Smooth muscle cell (in vitro differentiated cells): ENCODE data around the gene FERMT1. TPM values are rescaled to one million over a fixed set of nuclear protein-coding genes. Genes with fewer than 3 reads are reported as not detected.

Experiments used
- DNase-seq: peaks from one replicate; lab custom pipeline; 2025; ENCODE audit not compliant: unreplicated experiment; lab: John Stamatoyannopoulos, UW
- H2AFZ ChIP-seq: fragments of 200-600 bp; sonication (generic); 2 replicates; pipeline ENCODE4 v1.6.0; 2016; ENCODE audit warnings: antibody characterized with exemption, low read depth, mild to moderate bottlenecking
- H3F3A ChIP-seq: fragments of 200-600 bp; sonication (generic); 2 replicates; pipeline ENCODE4 v1.6.0; 2017; ENCODE audit warnings: antibody characterized with exemption, low read depth
- H3K27ac ChIP-seq: fragments of 200-600 bp; sonication (generic); 2 replicates; pipeline ENCODE4 v1.5.1; 2016; ENCODE audit warnings: low read depth, mild to moderate bottlenecking
- H3K27me3 ChIP-seq: fragments of 200-600 bp; sonication (generic); 2 replicates; pipeline ENCODE4 v1.6.1; 2016; ENCODE audit warnings: low read depth, mild to moderate bottlenecking
- H3K36me3 ChIP-seq: fragments of 200-600 bp; sonication (generic); 2 replicates; pipeline ENCODE4 v1.5.1; 2016; ENCODE audit warnings: low read depth
- H3K4me1 ChIP-seq: fragments of 200-600 bp; sonication (generic); 2 replicates; pipeline ENCODE4 v1.5.1; 2016; ENCODE audit warnings: low read depth
- H3K4me2 ChIP-seq: fragments of 200-600 bp; sonication (generic); 2 replicates; pipeline ENCODE4 v1.6.0; 2016; ENCODE audit warnings: mild to moderate bottlenecking
- H3K4me3 ChIP-seq: fragments of 200-600 bp; sonication (generic); 2 replicates; pipeline ENCODE4 v1.5.1; 2016; ENCODE audit warnings: mild to moderate bottlenecking
- H3K79me2 ChIP-seq: fragments of 200-600 bp; sonication (generic); 2 replicates; pipeline ENCODE4 v1.6.0; 2016; ENCODE audit warnings: low read depth, mild to moderate bottlenecking
- H3K9ac ChIP-seq: fragments of 200-600 bp; sonication (generic); 2 replicates; pipeline ENCODE4 v1.6.0; 2016; ENCODE audit warnings: low read depth
- H3K9me3 ChIP-seq: fragments of 200-600 bp; sonication (generic); replicated peaks from 2 replicates; pipeline ENCODE4 v1.5.1; 2016; ENCODE audit warnings: low read depth
- H4K20me1 ChIP-seq: fragments of 200-600 bp; sonication (generic); 2 replicates; pipeline ENCODE4 v1.6.0; 2016; ENCODE audit warnings: low read depth
- WGBS: methylation state at CpG from one replicate; pipeline ENCODE4 v1.1.7; 2016; ENCODE audit warnings: low lambda C conversion rate; 5-methylcytosine and 5-hydroxymethylcytosine counted together
- polyA plus RNA-seq: library from polyadenylated mRNA; unstranded; fragments of >200 nt; fragmentation: Nextera tagmentation; extraction: Ambion mirVana; gene quantifications from 2 replicates; pipeline ENCODE4 v1.2.1, GENCODE V29; 2016
- total RNA-seq: library from RNA; depleted of rRNA; stranded (reverse); fragments of >200 nt; gene quantifications from 2 replicates; pipeline ENCODE4 v1.2.3, GENCODE V29; 2014
- TF ChIP-seq, protein P1 (sequence below): fragments of 200-600 bp; sonication (generic); IDR thresholded peaks from 2 replicates; pipeline ENCODE4 v1.5.1; 2017; ENCODE audit warnings: borderline replicate concordance, mild to moderate bottlenecking, antibody characterized with exemption; ENCODE audit not compliant: insufficient read depth, poor library complexity, severe bottlenecking

FERMT1 gene
- total and polyA plus RNA-seq, 2 experiments from 2014 or later, result 0.79 to 13.8 TPM

DNA sequence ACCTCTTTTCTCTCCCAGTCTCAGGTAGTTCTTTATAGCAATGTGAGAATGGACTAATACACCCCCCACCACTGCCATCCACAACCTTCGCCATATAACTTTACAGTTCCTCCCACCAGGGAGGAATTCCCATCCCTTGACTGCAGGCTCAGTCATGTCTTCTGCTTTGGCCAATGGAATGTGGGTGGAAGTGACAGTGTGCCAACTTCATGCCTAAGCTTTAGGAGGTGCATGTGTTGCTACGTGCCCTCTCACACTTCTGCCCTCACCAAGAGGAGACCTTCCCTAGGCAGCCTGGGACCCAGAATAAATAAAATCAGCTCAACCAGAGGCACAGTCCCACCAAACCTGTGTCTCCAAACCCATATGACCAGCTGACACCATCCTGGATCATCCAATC, 36.0 kb downstream of the FERMT1 start:
- H3K4me1 ChIP-seq, result no peaks in the 10 kb centered on the region
- TF ChIP-seq, protein P1, sequence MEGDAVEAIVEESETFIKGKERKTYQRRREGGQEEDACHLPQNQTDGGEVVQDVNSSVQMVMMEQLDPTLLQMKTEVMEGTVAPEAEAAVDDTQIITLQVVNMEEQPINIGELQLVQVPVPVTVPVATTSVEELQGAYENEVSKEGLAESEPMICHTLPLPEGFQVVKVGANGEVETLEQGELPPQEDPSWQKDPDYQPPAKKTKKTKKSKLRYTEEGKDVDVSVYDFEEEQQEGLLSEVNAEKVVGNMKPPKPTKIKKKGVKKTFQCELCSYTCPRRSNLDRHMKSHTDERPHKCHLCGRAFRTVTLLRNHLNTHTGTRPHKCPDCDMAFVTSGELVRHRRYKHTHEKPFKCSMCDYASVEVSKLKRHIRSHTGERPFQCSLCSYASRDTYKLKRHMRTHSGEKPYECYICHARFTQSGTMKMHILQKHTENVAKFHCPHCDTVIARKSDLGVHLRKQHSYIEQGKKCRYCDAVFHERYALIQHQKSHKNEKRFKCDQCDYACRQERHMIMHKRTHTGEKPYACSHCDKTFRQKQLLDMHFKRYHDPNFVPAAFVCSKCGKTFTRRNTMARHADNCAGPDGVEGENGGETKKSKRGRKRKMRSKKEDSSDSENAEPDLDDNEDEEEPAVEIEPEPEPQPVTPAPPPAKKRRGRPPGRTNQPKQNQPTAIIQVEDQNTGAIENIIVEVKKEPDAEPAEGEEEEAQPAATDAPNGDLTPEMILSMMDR, result no peak
- H4K20me1 ChIP-seq, result no peaks in the 10 kb centered on the region
- no peaks in the 10 kb centered on the region for H3K36me3 ChIP-seq
- no peak overlapping the region for H3K4me3 ChIP-seq
- no peaks in the 10 kb centered on the region for H3F3A ChIP-seq
- no peak for DNase-seq
- no peaks in the 10 kb centered on the region for H3K79me2 ChIP-seq
- H3K9ac ChIP-seq, result no peak overlapping the region
- H3K4me2 ChIP-seq, result no peak overlapping the region
- no peaks in the 10 kb centered on the region for H3K9me3 ChIP-seq
- WGBS, result 75% methylated on average over 2 of the region's 2 CpGs
- H3K27ac ChIP-seq, result no peak overlapping the region
- no peaks in the 10 kb centered on the region for H3K27me3 ChIP-seq
- no peak overlapping the region for H2AFZ ChIP-seq

DNA sequence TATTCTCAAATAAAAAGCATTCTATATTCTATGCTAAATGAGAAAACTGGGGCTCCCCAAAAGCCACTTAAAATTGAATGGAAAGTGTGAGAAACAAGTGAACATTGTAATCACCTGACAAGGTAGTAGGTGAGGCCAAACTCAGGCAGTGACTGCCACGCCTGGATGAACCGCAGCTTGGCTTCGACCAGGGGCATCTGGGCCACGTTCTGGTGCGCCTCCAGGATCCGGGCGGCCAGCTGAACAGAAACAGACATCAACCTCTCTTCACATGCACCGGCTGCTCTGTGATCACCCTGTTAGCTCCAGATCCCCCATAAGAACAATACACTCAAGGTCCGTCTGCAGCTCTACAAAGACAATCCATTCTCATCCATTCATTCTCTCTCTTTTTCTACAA, 38.9 kb downstream of the FERMT1 start:
- Histone ChIP-seq H3K27ac (no peak overlapping the region), H3K27me3 (no peaks in the 10 kb centered on the region), H3K79me2 (no peaks in the 10 kb centered on the region), H3K9ac (no peak overlapping the region), H4K20me1 (no peaks in the 10 kb centered on the region), H3K4me3 (no peak overlapping the region), H3F3A (no peaks in the 10 kb centered on the region), H3K9me3 (no peaks in the 10 kb centered on the region), H3K4me2 (no peak overlapping the region), H3K36me3 (no peaks in the 10 kb centered on the region), H3K4me1 (no peaks in the 10 kb centered on the region), H2AFZ (no peak overlapping the region)
- 90% methylated on average over 9 of the region's 9 CpGs for WGBS
- no peak for DNase-seq
- TF ChIP-seq, protein P1, result no peak

DNA sequence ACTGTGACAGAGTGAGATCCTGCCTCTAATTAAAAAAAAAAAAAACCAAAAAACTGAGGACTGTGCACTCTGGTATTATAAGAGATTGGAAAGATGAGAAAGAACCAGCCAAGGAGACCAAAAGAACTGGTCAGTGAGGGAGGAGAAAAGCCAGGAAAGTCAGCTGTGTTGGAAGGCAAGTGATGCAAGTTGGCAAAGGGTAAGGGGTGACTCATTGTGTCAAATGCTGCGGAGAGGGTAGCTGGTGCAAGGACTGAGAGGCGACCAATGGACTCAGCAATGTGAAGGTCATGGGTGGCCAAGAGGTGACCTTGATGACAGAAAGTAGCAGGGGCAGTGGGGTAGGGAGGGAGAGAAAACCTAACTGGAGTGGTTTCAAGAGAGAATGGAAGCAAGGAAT, 41.6 kb downstream of the FERMT1 start:
- Histone ChIP-seq H2AFZ (no peak overlapping the region), H3K36me3 (no peaks in the 10 kb centered on the region), H3K79me2 (no peaks in the 10 kb centered on the region), H3K9me3 (no peaks in the 10 kb centered on the region), H3K27ac (no peak overlapping the region), H4K20me1 (no peaks in the 10 kb centered on the region), H3K4me2 (no peak overlapping the region), H3K27me3 (no peaks in the 10 kb centered on the region), H3K9ac (no peak overlapping the region), H3K4me3 (no peak overlapping the region), H3K4me1 (no peaks in the 10 kb centered on the region), H3F3A (no peaks in the 10 kb centered on the region)
- no peak for DNase-seq
- TF ChIP-seq, protein P1, result no peak
- 93% methylated on average over 2 of the region's 2 CpGs for WGBS

DNA sequence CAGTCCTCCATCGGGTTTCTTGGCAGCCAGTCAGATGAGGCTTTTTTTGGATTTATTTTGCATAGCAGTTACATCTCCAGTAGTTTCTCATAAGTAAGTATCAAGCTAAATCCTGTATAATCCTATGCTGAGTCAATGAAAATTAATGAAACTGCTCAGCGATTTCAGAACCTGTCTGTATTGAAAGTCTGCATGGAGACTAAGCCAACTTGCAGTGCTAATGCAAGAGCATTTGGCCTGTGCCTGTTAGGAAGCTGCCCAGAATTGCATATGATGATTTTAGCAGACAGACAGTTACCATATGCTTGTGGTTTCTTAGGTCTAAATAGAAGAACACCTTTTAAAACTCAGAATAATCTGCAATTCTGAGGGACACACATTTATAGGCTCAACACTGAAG, 43.8 kb downstream of the FERMT1 start:
- Histone ChIP-seq H3K36me3 (no peaks in the 10 kb centered on the region), H3K79me2 (no peaks in the 10 kb centered on the region), H4K20me1 (no peaks in the 10 kb centered on the region), H3K4me3 (no peak overlapping the region), H3K27me3 (no peaks in the 10 kb centered on the region), H3F3A (peaks cover 3% of the 10 kb centered on the region), H3K4me1 (no peaks in the 10 kb centered on the region), H3K27ac (no peak overlapping the region), H3K4me2 (no peak overlapping the region), H2AFZ (no peak overlapping the region), H3K9me3 (no peaks in the 10 kb centered on the region), H3K9ac (no peak overlapping the region)
- WGBS, result 73% methylated on average over 2 of the region's 2 CpGs
- no peak for DNase-seq
- TF ChIP-seq, protein P1, result no peak
